H9 (cell line): Measurements from ENCODE around the gene PLD4. TPM values are rescaled to one million over a fixed set of nuclear protein-coding genes. Genes with fewer than 3 reads are reported as not detected.

ENCODE experiments used
- DNase-seq: peaks from one replicate; pipeline ENCODE4 v3.0.0-alpha.2; 2017
- H2AFZ ChIP-seq: one replicate; pipeline ENCODE4 v1.6.1; 2013; ENCODE audit warnings: mild to moderate bottlenecking, low read length, control low read depth, moderate library complexity
- H2AK5ac ChIP-seq: 2 replicates; pipeline ENCODE4 v1.6.1; 2013; ENCODE audit warnings: low read length, control low read depth, mixed read lengths; ENCODE audit not compliant: insufficient read length
- H2BK120ac ChIP-seq: one replicate; pipeline ENCODE4 v1.6.1; 2013; ENCODE audit warnings: low read depth, mild to moderate bottlenecking, low read length, control low read depth, inconsistent platforms; ENCODE audit not compliant: poor library complexity, severe bottlenecking
- H2BK12ac ChIP-seq: 2 replicates; pipeline ENCODE4 v1.6.1; 2013; ENCODE audit warnings: low read length, control low read depth, mixed read lengths, low read depth; ENCODE audit not compliant: insufficient read length
- H2BK15ac ChIP-seq: 2 replicates; pipeline ENCODE4 v1.6.1; 2013; ENCODE audit warnings: low read depth, low read length, control low read depth
- H2BK20ac ChIP-seq: one replicate; pipeline ENCODE4 v1.6.1; 2013; ENCODE audit warnings: low read depth, mild to moderate bottlenecking, low read length, control low read depth, inconsistent platforms; ENCODE audit not compliant: poor library complexity, severe bottlenecking
- H2BK5ac ChIP-seq: 2 replicates; pipeline ENCODE4 v1.6.1; 2013; ENCODE audit warnings: low read length, control low read depth, mixed read lengths; ENCODE audit not compliant: insufficient read length
- H3K14ac ChIP-seq: 2 replicates; pipeline ENCODE4 v1.6.1; 2013; ENCODE audit warnings: low read length, control low read depth; ENCODE audit not compliant: insufficient read depth
- H3K18ac ChIP-seq: 2 replicates; pipeline ENCODE4 v1.6.1; 2013; ENCODE audit warnings: low read depth, mild to moderate bottlenecking, mixed read lengths, low read length, control low read depth; ENCODE audit not compliant: insufficient read length
- H3K23ac ChIP-seq: 2 replicates; pipeline ENCODE4 v1.6.1; 2013; ENCODE audit warnings: low read length, control low read depth, mixed read lengths, low read depth; ENCODE audit not compliant: insufficient read length
- H3K23me2 ChIP-seq: 2 replicates; pipeline ENCODE4 v1.6.1; 2013; ENCODE audit warnings: low read depth, mild to moderate bottlenecking, mixed read lengths, low read length, control low read depth; ENCODE audit not compliant: insufficient read length, poor library complexity, severe bottlenecking
- H3K27ac ChIP-seq: 2 replicates; pipeline ENCODE4 v1.5.1; 2013; ENCODE audit warnings: low read length, control low read depth, mixed read lengths, low read depth; ENCODE audit not compliant: insufficient read length
- H3K27me3 ChIP-seq: 2 replicates; pipeline ENCODE4 v1.6.1; 2013; ENCODE audit warnings: low read length, control low read depth, inconsistent platforms; ENCODE audit not compliant: insufficient read depth
- H3K4ac ChIP-seq: 2 replicates; pipeline ENCODE4 v1.6.1; 2013; ENCODE audit warnings: low read depth, mild to moderate bottlenecking, control low read depth, inconsistent platforms, low read length, moderate library complexity
- H3K4me1 ChIP-seq: 2 replicates; pipeline ENCODE4 v1.6.1; 2013; ENCODE audit warnings: low read length, control low read depth, inconsistent platforms; ENCODE audit not compliant: insufficient read depth
- H3K4me2 ChIP-seq: 2 replicates; pipeline ENCODE4 v1.6.1; 2013; ENCODE audit warnings: low read length, control low read depth, mixed read lengths; ENCODE audit not compliant: insufficient read length, insufficient read depth
- H3K56ac ChIP-seq: 2 replicates; pipeline ENCODE4 v1.6.1; 2013; ENCODE audit warnings: low read depth, mild to moderate bottlenecking, mixed read lengths, low read length, control low read depth; ENCODE audit not compliant: insufficient read length
- H3K79me1 ChIP-seq: 2 replicates; pipeline ENCODE4 v1.6.1; 2013; ENCODE audit warnings: low read depth, mild to moderate bottlenecking, moderate library complexity, low read length, control low read depth, inconsistent platforms; ENCODE audit not compliant: insufficient read depth, poor library complexity, severe bottlenecking
- H3K79me2 ChIP-seq: 2 replicates; pipeline ENCODE4 v1.6.1; 2013; ENCODE audit warnings: low read length, control low read depth, inconsistent platforms; ENCODE audit not compliant: insufficient read depth
- H3K9ac ChIP-seq: 2 replicates; pipeline ENCODE4 v1.6.1; 2013; ENCODE audit warnings: low read length, control low read depth, mixed read lengths; ENCODE audit not compliant: insufficient read length; ENCODE audit errors: extremely low read depth
- H3K9me3 ChIP-seq: one replicate; pipeline ENCODE4 v1.6.1; 2013; ENCODE audit warnings: low read depth, low read length, inconsistent platforms; ENCODE audit not compliant: control insufficient read depth
- H3T11ph ChIP-seq: one replicate; pipeline ENCODE4 v1.6.1; 2013; ENCODE audit warnings: mild to moderate bottlenecking, low read length, control low read depth, inconsistent platforms
- H4K20me1 ChIP-seq: one replicate; pipeline ENCODE4 v1.6.1; 2013; ENCODE audit not compliant: control insufficient read depth, insufficient read length, insufficient read depth
- H4K5ac ChIP-seq: 2 replicates; pipeline ENCODE4 v1.6.1; 2013; ENCODE audit warnings: low read depth, mild to moderate bottlenecking, mixed read lengths, low read length, control low read depth; ENCODE audit not compliant: insufficient read length
- H4K8ac ChIP-seq: replicated peaks from 2 replicates; pipeline ENCODE4 v1.6.1; 2013; ENCODE audit warnings: low read length, control low read depth, mixed read lengths, low read depth; ENCODE audit not compliant: insufficient read length
- H4K91ac ChIP-seq: 2 replicates; pipeline ENCODE4 v1.6.1; 2013; ENCODE audit warnings: low read depth, mild to moderate bottlenecking, moderate library complexity, mixed read lengths, low read length, control low read depth; ENCODE audit not compliant: insufficient read length
- H3K27ac Mint-ChIP-seq, 3 experiments: 2 replicates in 2 of 3; 3 replicates in 1 of 3; pipeline ENCODE4 v1.8.0; 2020 to 2021; ENCODE audit warnings: mixed read lengths in 3 of 3, mild to moderate bottlenecking in 1 of 3, moderate library complexity in 1 of 3
- H3K27me3 Mint-ChIP-seq: 2 replicates; pipeline ENCODE4 v1.8.0; 2021; ENCODE audit warnings: low read depth, mild to moderate bottlenecking, moderate library complexity, mixed read lengths
- H3K36me3 Mint-ChIP-seq, 3 experiments: 2 replicates in 2 of 3; 3 replicates in 1 of 3; pipeline ENCODE4 v1.8.0; 2020 to 2021; ENCODE audit warnings: low read depth in 3 of 3, mixed read lengths in 3 of 3; ENCODE audit not compliant: insufficient read depth in 1 of 3
- H3K4me1 Mint-ChIP-seq, 2 experiments: 2 replicates each; pipeline ENCODE4 v1.8.0; 2020; ENCODE audit warnings: mixed read lengths in 2 of 2
- H3K4me3 Mint-ChIP-seq, 2 experiments: 2 replicates in 1 of 2; 3 replicates in 1 of 2; pipeline ENCODE4 v1.8.0; 2020 to 2021; ENCODE audit warnings: mild to moderate bottlenecking in 2 of 2, mixed read lengths in 2 of 2, moderate library complexity in 1 of 2
- H3K9me3 Mint-ChIP-seq, 2 experiments: 2 replicates in 1 of 2; 3 replicates in 1 of 2; pipeline ENCODE4 v1.8.0; 2020; ENCODE audit warnings: mild to moderate bottlenecking in 2 of 2, mixed read lengths in 2 of 2, moderate library complexity in 1 of 2
- WGBS: extraction: QIAGEN DNeasy Blood & Tissue Kit; methylation state at CpG from one replicate; pipeline ENCODE4 v1.1.7; 2013; ENCODE audit warnings: missing lambda C conversion rate, low lambda C conversion rate, mixed read lengths; ENCODE audit not compliant: insufficient read length; ENCODE audit errors: extremely low coverage; 5-methylcytosine and 5-hydroxymethylcytosine counted together
- total RNA-seq: library from RNA; stranded (reverse); gene quantifications from 2 replicates; pipeline ENCODE4 v1.2.1, GENCODE V29; 2021
- TF ChIP-seq, protein P1 (sequence below): fragments of 200-600 bp; sonication (generic); conservative IDR thresholded peaks from 3 replicates; pipeline ENCODE4 v1.8.0; 2021; ENCODE audit warnings: antibody characterized with exemption, mild to moderate bottlenecking

The PLD4 gene
- total RNA-seq, 1 experiment from 2014 or later, result not detected

DNA sequence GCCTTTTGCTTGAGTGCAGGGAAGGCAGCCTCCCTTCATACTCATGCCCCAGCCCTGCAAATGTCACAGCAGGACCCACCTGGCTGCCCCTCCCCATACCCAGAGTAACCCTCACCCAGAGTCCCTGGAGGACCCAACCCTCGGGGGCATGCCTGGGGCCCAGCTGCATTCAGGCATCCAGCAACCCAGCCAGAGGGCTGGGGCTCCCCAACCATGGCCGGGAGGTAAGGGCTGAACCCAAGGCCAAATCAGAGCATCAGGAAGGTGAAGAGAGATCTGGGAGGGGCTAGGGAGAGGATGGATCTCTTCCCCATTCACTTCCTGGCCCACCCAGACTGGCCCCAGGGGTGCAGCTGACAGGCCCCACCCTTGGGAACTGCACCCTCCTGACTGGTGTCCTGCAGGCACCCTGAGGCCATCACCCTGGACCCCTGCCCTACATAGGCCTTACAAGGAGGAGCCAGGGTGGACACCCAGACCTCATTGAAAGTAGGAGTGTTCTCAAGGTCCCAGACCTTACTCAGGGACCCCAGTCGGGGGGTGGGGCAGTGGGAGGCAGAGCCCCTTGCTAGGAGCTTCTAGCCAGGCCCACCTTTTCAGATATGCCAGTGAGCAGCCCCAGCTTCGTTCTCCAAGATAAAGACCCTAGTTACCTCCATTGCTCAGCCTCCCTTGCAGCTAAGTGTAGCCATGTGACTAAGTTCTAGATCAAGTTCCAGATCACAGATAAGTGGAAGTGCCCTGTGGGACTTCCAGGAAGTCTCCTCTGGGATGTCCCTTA lies 849 bp upstream of the PLD4 start:
- Histone ChIP-seq H3K4ac (no peak overlapping the region), H3T11ph (no peak overlapping the region), H4K8ac (no peak overlapping the region), H2AK5ac (no peak overlapping the region), H3K27me3 (no peaks in the 10 kb centered on the region), H4K20me1 (no peaks in the 10 kb centered on the region), H3K27ac (no peak overlapping the region), H3K23ac (no peak overlapping the region), H2BK20ac (no peak overlapping the region), H4K5ac (no peak overlapping the region), H3K14ac (no peak overlapping the region), H3K79me1 (no peaks in the 10 kb centered on the region), H3K23me2 (no peaks in the 10 kb centered on the region), H2BK12ac (no peak overlapping the region), H3K56ac (no peak overlapping the region), H3K79me2 (no peaks in the 10 kb centered on the region), H3K9me3 (no peaks in the 10 kb centered on the region), H2BK15ac (no peak overlapping the region), H2BK5ac (no peak overlapping the region), H3K4me1 (no peaks in the 10 kb centered on the region; the same call in 1 of the 2 replicates), H3K4me2 (no peak overlapping the region), H2BK120ac (no peak overlapping the region), H4K91ac (no peak overlapping the region), H3K18ac (no peak overlapping the region), H3K9ac (no peak overlapping the region), H2AFZ (no peak overlapping the region)
- H3K27me3 Mint-ChIP-seq, result peaks cover 1% of the 10 kb centered on the region
- H3K36me3 Mint-ChIP-seq, result peaks cover 0 to 3% (median 0%) of the 10 kb centered on the region in 3 experiments; a peak in 1 of 7 replicates
- TF ChIP-seq, protein P1, sequence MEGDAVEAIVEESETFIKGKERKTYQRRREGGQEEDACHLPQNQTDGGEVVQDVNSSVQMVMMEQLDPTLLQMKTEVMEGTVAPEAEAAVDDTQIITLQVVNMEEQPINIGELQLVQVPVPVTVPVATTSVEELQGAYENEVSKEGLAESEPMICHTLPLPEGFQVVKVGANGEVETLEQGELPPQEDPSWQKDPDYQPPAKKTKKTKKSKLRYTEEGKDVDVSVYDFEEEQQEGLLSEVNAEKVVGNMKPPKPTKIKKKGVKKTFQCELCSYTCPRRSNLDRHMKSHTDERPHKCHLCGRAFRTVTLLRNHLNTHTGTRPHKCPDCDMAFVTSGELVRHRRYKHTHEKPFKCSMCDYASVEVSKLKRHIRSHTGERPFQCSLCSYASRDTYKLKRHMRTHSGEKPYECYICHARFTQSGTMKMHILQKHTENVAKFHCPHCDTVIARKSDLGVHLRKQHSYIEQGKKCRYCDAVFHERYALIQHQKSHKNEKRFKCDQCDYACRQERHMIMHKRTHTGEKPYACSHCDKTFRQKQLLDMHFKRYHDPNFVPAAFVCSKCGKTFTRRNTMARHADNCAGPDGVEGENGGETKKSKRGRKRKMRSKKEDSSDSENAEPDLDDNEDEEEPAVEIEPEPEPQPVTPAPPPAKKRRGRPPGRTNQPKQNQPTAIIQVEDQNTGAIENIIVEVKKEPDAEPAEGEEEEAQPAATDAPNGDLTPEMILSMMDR, result no peak
- peaks cover 2 to 3% of the 10 kb centered on the region in 2 experiments; a peak in 1 of 4 replicates for H3K4me1 Mint-ChIP-seq
- no CpG with 5 or more reads among the region's 4 CpGs for WGBS
- no peak overlapping the region for H3K27ac Mint-ChIP-seq
- H3K4me3 Mint-ChIP-seq, result no peak overlapping the region
- DNase-seq, result no peak
- no peaks in the 10 kb centered on the region; a peak in 1 of 5 replicates for H3K9me3 Mint-ChIP-seq
